ENCODE data around the gene FAM120A.

Gene FAM120A

DNA sequence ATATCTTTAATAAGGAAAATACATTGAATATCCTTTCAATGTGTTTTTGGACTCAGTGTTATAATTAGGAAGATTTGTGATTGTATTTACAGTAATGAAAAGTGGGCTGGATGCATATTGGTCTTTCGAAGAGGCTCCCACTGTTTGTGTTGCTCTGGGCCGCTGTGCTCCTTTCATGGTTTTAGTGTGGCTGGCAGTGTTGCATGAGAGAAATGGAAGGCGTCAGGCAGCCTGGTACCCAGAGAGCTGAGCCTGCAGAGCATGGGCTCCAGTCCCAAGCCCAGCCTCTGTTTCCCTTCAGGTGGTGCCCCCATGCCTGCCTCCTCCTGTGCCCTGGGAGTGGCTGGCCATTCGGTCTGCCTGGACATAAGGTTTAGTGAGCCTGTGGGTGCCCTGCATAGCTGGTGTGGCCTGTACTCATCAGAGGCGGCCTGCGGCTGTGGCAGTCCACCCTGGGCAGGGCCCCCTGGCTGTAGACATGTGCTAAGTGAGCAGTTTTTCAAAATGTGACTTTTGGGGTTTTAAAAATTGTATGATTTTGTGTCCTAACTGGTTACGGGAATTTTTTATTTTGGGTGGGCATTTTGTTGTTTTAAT, 29.3 kb downstream of the FAM120A start:
- ChIA-PET CTCF (no interaction called here), POLR2A (ENCODE audit: low non-redundant PET) (no interaction called here)
- no peak for TF ChIP-seq CTCF (conservative IDR thresholded peaks at IDR 0.05; ENCODE audit: low read depth)
- no peak for DNase-seq (ENCODE audit: low spot score)
- H3K27ac ChIP-seq: no peak overlapping the region

GRCh38 chr9:93483497-93483896, 32.0 kb downstream of the FAM120A start:
- no peak for DNase-seq (ENCODE audit: low spot score)
- CTCF ChIA-PET: interaction anchor here (0.6 to 0.8 kb wide), 2 partner anchors 14 to 328 kb away, joined by 3 to 4 read pairs; no protein-coding TSS in a partner anchor
- no peak for TF ChIP-seq CTCF (conservative IDR thresholded peaks at IDR 0.05; ENCODE audit: low read depth)
- no peak overlapping the region for H3K27ac ChIP-seq
- POLR2A ChIA-PET (ENCODE audit: low non-redundant PET): no interaction called here

DNA sequence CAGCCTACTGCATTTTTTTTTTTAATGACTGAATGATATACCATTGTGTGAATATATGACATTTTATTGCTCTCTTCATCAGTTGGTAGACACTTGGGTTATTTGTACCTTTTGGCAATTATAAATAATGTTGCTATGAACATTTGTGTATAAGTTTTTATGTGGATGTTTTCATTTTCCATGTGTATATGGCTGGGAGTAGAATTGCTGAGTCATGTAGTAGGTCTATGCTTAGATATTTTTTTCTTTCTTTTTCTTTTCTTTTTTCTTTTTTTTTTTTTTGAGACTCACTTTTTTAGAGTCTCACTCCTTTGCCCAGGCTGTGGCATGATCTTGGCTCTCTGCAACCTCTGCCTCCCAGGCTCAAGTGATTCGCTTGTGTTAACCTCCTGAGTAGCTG, 34.8 kb downstream of the FAM120A start:
- ChIA-PET POLR2A (ENCODE audit: low non-redundant PET) (no interaction called here), CTCF (no interaction called here)
- no peak for DNase-seq (ENCODE audit: low spot score)
- no peak for TF ChIP-seq CTCF (conservative IDR thresholded peaks at IDR 0.05; ENCODE audit: low read depth)
- peak overlapping the region; percentile 40; the same call in 1 of the 2 replicates for H3K27ac ChIP-seq

- no peak for TF ChIP-seq CTCF (conservative IDR thresholded peaks at IDR 0.05; ENCODE audit: low read depth)
- ChIA-PET CTCF (no interaction called here), POLR2A (ENCODE audit: low non-redundant PET) (no interaction called here)
- no peak for DNase-seq (ENCODE audit: low spot score)
- no peak overlapping the region for H3K27ac ChIP-seq
Measured at GRCh38 chr9:93488244-93488643, 36.8 kb downstream of the FAM120A start.

GRCh38 chr9:93491593-93492232, 40.2 kb downstream of the FAM120A start:
- no peak for DNase-seq (ENCODE audit: low spot score)
- POLR2A ChIA-PET (ENCODE audit: low non-redundant PET): no interaction called here
- H3K27ac ChIP-seq: no peak overlapping the region
- CTCF ChIA-PET: interaction anchor here (0.7 kb wide), 1 partner anchor 35 kb away, joined by 4 read pairs; no protein-coding TSS in a partner anchor
- TF ChIP-seq CTCF (conservative IDR thresholded peaks at IDR 0.05; ENCODE audit: low read depth): no peak

DNA sequence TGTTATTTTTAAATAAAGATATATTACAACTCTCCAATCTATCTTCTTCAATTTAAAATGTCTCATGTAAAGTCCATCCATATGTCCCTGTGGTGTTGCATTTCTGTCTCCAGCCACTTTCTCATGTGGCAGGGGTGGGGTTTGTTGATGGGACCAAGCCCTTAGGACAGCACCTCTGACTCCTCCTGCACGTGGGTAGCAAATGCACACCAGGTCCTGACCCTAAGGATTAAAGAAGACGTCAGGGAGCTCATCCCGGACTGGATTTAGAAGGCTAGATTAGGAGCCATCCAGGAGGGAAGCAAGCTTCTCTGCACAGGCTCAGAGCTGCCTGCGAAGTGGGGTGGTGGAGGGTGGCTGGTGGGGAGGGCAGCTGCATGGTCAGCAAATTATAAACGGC, 40.8 kb downstream of the FAM120A start:
- TF ChIP-seq CTCF (conservative IDR thresholded peaks at IDR 0.05; ENCODE audit: low read depth): no peak
- ChIA-PET POLR2A (ENCODE audit: low non-redundant PET) (no interaction called here), CTCF (interaction anchor here (1.5 kb wide), 1 partner anchor 15 kb away, joined by 3 read pairs; no protein-coding TSS in a partner anchor)
- DNase-seq (ENCODE audit: low spot score): no peak
- H3K27ac ChIP-seq: 0 out of 2 replicates have a peak overlapping the region, but pooled peaks have one; percentile 0
